Muscle layer of duodenum (tissue), 2 donors: ENCODE results near the gene SH3D19.

Experiments used
- H3K27ac ChIP-seq: one replicate; pipeline ENCODE4 v1.7.0; 2013; ENCODE audit warnings: mild to moderate bottlenecking, low read length
- H3K27me3 ChIP-seq: one replicate; pipeline ENCODE4 v1.7.0; 2013; ENCODE audit warnings: low read depth, mild to moderate bottlenecking, control low read depth, low read length
- H3K36me3 ChIP-seq, 2 donors: one replicate each; pipeline ENCODE4 v1.7.0; 2013; ENCODE audit warnings: low read length in 2 of 2, control low read depth in 1 of 2, mild to moderate bottlenecking in 1 of 2; ENCODE audit not compliant: insufficient read depth in 2 of 2, control insufficient read depth in 1 of 2
- H3K4me1 ChIP-seq, 2 donors: one replicate each; pipeline ENCODE4 v1.7.0; 2013; ENCODE audit warnings: low read length in 2 of 2, mild to moderate bottlenecking in 2 of 2, control low read depth in 1 of 2, moderate library complexity in 1 of 2; ENCODE audit not compliant: insufficient read depth in 2 of 2, control insufficient read depth in 1 of 2
- H3K4me3 ChIP-seq, 2 donors: one replicate each; pipeline ENCODE4 v1.7.0; 2013; ENCODE audit warnings: low read length in 2 of 2, low read depth in 1 of 2, mild to moderate bottlenecking in 1 of 2
- H3K9me3 ChIP-seq, 2 donors: one replicate each; pipeline ENCODE4 v1.7.0; 2013; ENCODE audit warnings: low read length in 2 of 2, control low read depth in 1 of 2, mild to moderate bottlenecking in 1 of 2; ENCODE audit not compliant: control insufficient read depth in 1 of 2
- donor health status: healthy.

SH3D19 gene, protein sequence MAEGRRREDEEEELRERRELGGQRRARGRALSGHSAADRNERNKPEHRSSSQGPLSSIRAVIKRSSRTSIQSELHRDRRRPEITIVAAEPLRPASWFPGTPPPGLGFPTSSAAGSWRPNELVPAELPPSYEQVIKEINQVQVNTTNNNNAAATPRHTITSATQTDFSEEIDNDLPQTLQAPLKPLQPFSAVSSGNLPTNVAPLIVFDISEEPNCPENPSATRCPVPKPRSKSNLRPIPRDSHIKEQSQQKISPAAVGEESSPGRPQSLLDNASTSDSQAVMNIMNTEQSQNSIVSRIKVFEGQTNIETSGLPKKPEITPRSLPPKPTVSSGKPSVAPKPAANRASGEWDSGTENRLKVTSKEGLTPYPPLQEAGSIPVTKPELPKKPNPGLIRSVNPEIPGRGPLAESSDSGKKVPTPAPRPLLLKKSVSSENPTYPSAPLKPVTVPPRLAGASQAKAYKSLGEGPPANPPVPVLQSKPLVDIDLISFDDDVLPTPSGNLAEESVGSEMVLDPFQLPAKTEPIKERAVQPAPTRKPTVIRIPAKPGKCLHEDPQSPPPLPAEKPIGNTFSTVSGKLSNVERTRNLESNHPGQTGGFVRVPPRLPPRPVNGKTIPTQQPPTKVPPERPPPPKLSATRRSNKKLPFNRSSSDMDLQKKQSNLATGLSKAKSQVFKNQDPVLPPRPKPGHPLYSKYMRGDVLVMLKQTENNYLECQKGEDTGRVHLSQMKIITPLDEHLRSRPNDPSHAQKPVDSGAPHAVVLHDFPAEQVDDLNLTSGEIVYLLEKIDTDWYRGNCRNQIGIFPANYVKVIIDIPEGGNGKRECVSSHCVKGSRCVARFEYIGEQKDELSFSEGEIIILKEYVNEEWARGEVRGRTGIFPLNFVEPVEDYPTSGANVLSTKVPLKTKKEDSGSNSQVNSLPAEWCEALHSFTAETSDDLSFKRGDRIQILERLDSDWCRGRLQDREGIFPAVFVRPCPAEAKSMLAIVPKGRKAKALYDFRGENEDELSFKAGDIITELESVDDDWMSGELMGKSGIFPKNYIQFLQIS

DNA sequence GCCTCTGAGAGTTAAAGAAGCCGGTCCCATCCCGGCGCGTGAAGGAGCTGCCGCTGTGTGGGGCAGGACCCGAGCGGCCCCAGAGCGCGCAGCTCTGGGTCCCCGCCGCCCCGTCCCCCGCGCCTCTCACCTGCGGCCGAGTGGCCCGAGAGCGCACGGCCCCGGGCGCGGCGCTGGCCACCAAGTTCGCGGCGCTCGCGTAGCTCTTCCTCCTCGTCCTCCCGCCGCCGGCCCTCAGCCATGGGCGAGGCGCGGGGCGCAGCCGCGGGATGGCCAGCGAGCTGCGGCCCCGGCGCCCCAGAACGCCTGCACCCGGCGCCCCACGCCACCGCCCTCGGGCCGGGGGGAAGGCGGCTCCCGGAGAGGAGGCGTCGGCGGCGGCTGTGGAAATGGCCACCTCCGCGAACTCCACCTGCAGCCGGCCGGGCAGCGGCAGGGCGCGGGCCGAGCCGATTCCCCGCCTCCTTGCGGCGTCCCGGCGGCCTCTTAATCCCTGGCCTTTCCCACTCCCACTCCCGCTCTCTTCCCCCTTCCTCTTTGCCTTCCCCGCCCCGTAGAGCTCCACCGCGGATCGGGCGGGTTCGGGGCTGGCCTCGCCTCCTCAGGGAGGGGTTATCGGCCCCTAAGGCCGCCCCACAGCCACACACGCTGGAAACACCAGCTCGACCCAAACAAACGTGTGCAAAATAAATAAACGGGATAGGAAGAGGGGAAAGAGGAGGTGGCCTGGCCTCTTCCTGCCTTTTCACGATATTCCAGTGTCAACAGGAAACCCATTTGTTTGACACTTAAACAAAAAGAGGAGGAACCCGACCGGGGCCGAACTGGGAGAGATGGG is at the start of gene SH3D19:
SH3D19 (minus strand) TSS at position 495 of the 838 bp plus-strand sequence; CDS start at position 242, 253 bp downstream.
- H3K36me3 ChIP-seq, result no peaks in the 10 kb centered on the region
- peak within 1 kb of the TSS; percentile 87 for H3K27ac ChIP-seq
- H3K27me3 ChIP-seq, result no peaks in the 10 kb centered on the region
- H3K9me3 ChIP-seq, result no peaks in the 10 kb centered on the region
- peak within 1 kb of the TSS; percentile 75 to 80 for H3K4me3 ChIP-seq
- H3K4me1 ChIP-seq, result peaks cover 0 to 18% of the 10 kb centered on the region in 2 donors

DNA sequence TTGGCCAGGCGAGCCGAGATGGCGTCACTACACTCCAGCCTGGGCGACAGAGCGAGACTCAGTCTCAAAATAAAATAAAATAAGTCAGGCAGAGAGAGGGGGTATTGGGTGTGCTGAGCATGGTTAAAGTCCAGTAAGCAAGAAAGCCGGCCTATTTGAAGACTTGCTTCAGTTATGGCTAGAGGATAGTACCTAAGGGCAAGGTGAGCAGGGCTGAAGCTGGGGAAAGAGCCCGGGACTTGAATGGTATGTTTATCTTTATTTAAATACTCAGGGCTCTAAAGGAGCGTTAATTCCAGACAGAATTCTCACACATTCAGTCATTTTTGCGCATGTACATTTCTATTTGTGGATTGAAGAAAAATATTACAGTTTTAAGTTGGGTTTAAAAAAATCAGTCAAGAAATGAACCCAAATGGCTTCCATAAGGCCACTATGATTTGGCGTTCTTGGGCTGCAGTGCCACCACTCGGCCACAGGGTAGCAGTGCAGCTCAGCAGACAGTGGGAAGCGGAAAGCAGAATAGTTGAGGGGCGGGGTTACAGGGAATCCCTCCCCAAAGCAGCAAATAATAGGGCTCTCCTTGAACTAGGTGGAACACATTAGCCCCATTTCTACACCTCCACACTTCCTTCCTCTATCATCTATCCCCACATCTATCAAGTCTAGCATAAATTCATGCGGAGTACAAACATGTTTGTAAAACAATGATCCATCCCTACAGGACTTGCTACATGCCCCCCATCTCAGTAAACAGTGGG is 37.2 kb upstream of the SH3D19 start:
- Histone ChIP-seq H3K36me3 (no peaks in the 10 kb centered on the region), H3K4me1 (no peaks in the 10 kb centered on the region), H3K27ac (no peak overlapping the region), H3K27me3 (no peaks in the 10 kb centered on the region), H3K4me3 (no peak overlapping the region), H3K9me3 (no peaks in the 10 kb centered on the region)

DNA sequence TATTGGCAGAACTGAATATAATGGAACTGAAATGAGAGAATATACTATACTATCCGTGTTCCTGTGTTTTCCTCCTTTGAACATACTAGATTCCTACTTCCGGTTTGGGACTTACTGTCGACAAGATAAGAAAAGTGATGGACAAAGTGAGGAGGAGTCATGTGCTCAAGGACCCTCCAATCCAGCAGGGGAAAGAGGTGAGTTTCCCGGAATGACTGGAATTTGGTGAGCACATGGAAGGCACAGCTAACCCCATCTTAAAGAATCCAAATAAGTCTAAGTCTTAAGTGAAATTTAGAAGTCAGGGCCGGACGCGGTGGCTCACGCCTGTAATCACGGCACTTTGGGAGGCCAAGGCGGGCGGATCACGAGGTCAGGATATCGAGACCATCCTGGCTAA is 36.6 kb upstream of the SH3D19 start:
- no peak overlapping the region for H3K4me3 ChIP-seq
- no peaks in the 10 kb centered on the region for H3K9me3 ChIP-seq

DNA sequence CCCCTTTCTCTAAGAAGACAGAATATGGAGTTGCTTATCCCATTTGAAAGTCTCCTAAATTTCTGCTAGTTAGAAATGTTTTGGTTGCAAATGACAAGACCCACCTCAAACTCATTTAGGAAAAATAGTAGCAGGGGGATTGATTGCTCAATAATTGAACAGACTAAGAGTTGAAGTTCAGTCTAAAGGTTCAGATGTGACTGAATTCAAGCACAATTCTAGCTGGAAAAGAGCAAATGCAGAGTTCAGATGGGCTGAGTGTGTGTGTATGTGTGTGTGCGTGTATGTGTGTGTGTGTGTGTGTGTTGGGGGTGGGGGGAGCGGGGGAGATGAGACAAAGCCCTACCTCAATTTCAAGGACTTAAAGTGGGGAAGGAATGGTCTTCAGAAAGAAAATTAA is 35.7 kb upstream of the SH3D19 start:
- Histone ChIP-seq H3K4me3 (no peak overlapping the region), H3K27me3 (no peaks in the 10 kb centered on the region), H3K27ac (no peak overlapping the region), H3K9me3 (no peaks in the 10 kb centered on the region), H3K36me3 (no peaks in the 10 kb centered on the region), H3K4me1 (no peaks in the 10 kb centered on the region)

More for the DNA sequence above, 36.6 kb upstream of the SH3D19 start:
- no peaks in the 10 kb centered on the region for H3K36me3 ChIP-seq
- no peaks in the 10 kb centered on the region for H3K27me3 ChIP-seq
- H3K4me1 ChIP-seq, result no peaks in the 10 kb centered on the region
- H3K27ac ChIP-seq, result no peak overlapping the region

DNA sequence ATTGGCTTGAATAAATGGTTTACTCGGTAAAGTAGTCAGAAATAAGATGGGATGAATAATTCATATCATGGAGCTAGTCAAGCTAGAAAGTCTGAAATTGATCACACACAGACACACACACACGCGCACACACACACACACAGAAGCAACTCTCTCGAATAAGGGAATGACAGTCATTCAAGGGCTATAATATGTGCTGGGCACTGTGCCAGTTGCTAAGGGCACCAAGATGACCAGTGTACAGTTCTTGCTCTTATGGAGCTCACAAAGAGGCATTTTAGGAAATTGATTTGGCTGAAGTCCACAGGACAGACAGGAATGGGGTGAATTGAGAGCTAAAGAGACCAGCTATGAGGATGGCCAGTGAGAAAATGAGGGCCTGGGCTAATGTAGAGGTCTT is 34.2 kb upstream of the SH3D19 start:
- no peaks in the 10 kb centered on the region for H3K4me1 ChIP-seq
- H3K36me3 ChIP-seq, result no peaks in the 10 kb centered on the region
- no peak overlapping the region for H3K4me3 ChIP-seq
- H3K27me3 ChIP-seq, result no peaks in the 10 kb centered on the region
- no peaks in the 10 kb centered on the region for H3K9me3 ChIP-seq
- H3K27ac ChIP-seq, result no peak overlapping the region

DNA sequence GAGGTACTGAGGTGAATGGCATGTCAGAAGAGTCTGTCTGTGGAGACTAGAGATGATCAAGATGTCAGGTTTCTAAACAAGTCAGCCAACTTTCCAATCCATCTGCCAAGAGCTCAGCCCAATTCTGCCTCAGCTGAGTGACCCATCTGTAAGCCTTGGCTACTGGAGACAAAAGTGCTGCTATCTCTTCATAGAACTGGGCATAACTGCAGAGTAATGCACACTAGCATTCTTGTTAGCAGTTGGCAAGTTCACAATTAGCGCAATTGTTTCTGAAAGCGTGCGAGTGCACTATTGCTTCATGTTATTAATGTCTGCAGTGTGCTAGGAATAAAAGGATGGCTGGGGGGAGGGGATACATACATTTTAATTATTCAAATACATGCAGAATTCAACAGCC is 32.9 kb upstream of the SH3D19 start:
- no peak overlapping the region for H3K27ac ChIP-seq
- no peaks in the 10 kb centered on the region for H3K27me3 ChIP-seq
- H3K4me1 ChIP-seq, result no peaks in the 10 kb centered on the region
- no peak overlapping the region for H3K4me3 ChIP-seq
- H3K36me3 ChIP-seq, result no peaks in the 10 kb centered on the region
- no peaks in the 10 kb centered on the region for H3K9me3 ChIP-seq

DNA sequence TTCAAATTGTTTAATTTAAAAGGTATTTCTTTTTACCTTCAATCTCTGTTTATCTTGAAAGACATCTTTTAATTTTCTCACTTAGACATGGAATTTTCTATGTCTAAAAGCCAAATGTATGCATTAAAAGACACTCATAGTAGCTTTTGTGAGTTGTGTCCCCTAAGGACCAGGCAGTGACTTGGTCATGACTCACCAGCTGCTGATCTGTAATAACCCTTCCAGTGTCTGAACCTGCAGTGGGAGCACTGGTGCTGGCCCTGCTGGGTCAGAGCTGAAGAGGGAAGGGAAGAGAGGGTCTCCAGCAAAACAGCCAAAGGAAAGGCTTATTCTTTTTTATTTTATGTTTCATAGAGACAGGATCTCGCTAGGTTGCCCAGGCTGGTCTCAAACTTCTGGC is 31.1 kb upstream of the SH3D19 start:
- Histone ChIP-seq H3K36me3 (no peaks in the 10 kb centered on the region), H3K4me1 (no peaks in the 10 kb centered on the region), H3K27me3 (no peaks in the 10 kb centered on the region), H3K4me3 (no peak overlapping the region), H3K9me3 (no peaks in the 10 kb centered on the region), H3K27ac (no peak overlapping the region)

DNA sequence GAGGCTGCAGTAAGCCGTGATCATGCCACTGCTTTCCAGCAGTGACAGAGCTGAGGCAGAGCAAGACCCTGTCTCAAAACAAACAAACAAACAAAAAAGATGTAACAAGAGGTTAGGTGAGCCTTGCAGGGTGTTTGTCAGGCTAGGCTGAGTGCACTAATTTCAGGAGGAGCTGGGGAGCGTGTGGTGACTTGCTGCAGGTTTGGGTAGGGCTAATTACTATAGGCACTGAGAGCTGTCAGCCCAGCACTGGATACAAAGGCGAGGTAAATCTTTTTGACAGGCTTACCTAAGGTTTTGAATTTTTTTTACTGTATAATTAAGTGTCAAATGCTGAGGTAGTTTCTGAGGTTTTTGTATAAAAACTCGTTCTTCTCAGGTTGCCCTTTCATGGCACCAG is 29.8 kb upstream of the SH3D19 start:
- Histone ChIP-seq H3K9me3 (no peaks in the 10 kb centered on the region), H3K27me3 (no peaks in the 10 kb centered on the region), H3K36me3 (no peaks in the 10 kb centered on the region), H3K4me1 (no peaks in the 10 kb centered on the region), H3K4me3 (no peak overlapping the region), H3K27ac (no peak overlapping the region)

DNA sequence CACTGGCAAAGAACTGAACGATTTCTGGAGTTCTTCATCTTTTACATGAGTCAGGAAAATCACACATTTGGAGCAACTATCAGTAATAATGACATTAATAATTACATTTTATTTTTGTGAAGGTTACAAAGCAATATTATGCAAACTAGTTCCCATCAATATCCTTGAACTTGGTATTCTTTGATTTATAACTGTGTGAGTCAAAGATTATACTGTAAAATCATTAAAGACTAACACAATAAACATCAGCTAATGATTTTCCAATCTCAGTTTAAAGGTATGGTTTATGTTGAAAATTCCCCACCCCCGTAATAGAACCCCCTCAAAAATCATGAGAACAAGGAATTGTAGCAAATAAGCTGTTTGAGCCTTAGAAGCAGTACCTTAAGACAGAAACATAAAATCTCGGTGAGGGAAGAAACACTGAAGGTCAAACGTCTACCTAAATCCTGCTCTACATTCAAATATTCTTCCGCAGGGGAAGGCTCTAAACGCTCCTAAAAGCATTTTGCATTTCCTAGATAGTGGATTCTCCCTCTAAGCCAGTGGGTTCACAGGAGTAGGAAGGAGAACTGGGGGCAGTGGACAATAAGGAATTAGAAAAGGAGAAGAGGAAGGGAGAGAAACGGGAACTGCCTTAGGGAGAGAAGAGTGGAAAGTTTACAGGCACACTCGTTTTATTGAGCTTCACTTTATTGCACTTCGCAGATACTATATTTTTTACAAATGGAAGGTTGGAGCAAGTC is 22.3 kb upstream of the SH3D19 start:
- no peak overlapping the region for H3K4me3 ChIP-seq
- H3K4me1 ChIP-seq, result no peaks in the 10 kb centered on the region
- no peaks in the 10 kb centered on the region for H3K27me3 ChIP-seq
- no peak overlapping the region for H3K27ac ChIP-seq
- H3K36me3 ChIP-seq, result no peaks in the 10 kb centered on the region
- H3K9me3 ChIP-seq, result no peaks in the 10 kb centered on the region

DNA sequence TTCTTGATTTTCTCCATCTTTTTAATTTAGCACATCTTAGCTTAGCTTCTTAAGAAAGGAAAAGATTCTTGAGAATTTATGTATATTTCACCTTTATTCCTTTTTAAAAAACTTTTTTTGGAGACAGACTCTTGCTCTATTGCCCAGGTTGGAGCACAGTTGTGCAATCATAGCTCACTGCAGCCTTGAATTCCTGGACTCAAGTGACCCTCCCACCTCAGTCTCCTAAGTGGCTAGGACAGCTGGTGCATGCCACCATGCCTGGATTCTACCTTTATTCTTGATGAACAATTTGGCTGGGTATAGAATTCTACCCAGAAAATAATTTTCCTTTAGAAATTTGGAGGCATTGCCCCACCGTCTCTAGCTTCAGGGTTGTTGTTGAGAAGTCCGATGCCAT is 19.5 kb upstream of the SH3D19 start:
- Histone ChIP-seq H3K36me3 (no peaks in the 10 kb centered on the region), H3K9me3 (no peaks in the 10 kb centered on the region), H3K4me3 (no peak overlapping the region), H3K27ac (no peak overlapping the region), H3K27me3 (no peaks in the 10 kb centered on the region), H3K4me1 (no peaks in the 10 kb centered on the region)
